Stimulated activated naive CD4-positive, alpha-beta T cell treated with Interleukin-2 at 50 U/mL for 16 hours (primary cell): Measurements from ENCODE around the gene SLC30A1.
A peak's percentile ranks its signal among the peaks of the same experiment; 100 is the strongest.
"Not testable (repeated sequence)": the region's sequence is repeated elsewhere in the genome, so short reads cannot be mapped to it uniquely, and the experiment has no call there.

Source experiments
- DNase-seq: peaks from one replicate; lab custom pipeline; 2025; lab: John Stamatoyannopoulos, UW

SLC30A1 gene

DNA sequence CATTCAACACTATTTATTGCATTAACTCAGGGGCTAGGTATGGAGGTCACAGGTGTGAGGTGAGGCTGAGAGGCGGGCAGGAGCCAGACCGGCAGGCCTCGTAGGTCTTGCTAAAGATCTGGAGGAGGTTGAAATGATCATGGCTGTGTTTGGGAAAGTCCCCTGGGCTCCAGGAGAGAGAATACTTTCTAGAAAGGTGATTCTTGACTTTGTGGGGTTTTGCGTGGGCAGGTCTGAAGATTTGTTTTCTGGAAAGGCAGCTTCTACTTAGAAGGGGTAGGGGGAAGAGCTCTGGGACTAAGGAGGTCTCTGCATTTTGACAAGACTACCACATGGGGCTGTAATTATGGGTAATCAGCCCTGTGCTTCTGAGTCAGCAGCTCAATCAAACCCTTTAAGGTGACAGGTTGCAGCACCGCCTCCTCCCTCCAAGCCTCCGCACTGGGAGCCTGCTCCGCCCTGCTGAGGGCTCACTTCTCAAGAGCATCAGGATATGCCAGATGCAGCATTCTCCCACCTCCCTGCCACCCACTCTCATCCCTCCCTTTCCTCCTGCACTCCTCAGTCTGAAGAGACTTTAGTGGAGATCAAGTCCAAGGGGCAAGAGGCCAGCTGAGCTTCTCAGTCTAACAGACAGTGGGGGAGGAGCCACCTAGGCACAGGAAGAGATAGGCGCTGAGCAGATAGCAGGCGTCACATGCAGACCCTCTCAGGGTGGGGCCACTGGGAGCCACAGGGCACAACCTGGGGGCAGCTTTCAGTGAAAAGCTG is 30.5 kb downstream of the SLC30A1 start:
- DNase-seq: peak; percentile 15

DNA sequence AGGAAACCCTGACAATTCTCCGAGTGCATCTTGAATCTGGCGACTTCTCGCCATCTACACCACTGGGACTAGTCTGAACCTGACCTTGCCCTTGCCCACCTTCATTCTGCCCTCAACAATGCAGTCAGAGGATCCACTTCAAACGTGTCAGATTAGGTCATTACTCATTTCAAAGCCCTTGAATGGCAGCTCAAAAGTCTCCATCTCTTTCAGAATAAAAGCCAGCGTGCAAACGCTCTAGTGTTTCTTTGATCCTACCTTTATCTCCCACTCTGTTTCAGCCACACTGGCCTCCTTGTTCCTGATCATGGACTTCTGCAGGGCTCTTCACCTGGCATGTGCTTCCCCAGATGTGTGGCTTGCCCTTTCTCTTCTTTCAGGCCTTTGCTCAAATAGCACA is 31.3 kb downstream of the SLC30A1 start:
- no peak for DNase-seq

DNA sequence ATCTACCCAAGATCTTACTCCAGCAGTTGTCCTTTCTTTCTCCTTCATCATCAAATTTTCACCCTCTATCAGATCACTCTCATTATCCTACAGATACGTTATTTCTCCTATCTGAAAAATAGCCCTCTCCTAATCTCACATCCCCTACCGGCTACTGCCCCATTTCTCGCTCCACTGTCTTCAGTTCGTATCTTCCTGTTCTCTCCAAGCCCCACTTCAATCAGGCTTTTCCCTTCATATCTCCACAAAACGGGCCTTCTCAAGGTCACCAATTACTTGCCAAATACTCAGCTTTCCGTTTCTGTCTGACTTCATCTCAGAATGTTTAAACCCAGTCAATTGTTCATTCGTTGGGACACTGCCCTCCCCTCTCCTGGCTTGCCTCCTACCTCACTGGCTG is 32.4 kb downstream of the SLC30A1 start:
- DNase-seq: no peak

DNA sequence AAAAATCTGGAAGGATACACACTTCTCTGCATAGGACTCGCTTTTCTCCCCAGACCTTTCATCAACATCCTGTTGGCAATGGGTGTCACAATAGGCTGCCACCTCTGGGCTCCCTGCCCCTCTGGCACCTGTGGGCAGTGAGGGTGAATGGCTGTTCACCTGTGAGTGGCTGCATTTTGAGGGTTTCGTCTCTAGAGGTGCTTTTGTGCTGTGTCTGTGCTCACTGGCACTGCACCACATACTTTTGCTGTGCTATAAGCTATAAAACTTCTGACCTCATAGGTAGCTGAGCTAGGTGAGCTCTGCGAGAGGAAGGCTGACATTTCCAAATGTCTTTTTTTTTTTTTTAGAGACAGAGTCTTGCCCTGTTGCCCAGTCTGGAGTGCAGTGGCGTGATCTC is 35.9 kb downstream of the SLC30A1 start:
- DNase-seq: no peak

DNA sequence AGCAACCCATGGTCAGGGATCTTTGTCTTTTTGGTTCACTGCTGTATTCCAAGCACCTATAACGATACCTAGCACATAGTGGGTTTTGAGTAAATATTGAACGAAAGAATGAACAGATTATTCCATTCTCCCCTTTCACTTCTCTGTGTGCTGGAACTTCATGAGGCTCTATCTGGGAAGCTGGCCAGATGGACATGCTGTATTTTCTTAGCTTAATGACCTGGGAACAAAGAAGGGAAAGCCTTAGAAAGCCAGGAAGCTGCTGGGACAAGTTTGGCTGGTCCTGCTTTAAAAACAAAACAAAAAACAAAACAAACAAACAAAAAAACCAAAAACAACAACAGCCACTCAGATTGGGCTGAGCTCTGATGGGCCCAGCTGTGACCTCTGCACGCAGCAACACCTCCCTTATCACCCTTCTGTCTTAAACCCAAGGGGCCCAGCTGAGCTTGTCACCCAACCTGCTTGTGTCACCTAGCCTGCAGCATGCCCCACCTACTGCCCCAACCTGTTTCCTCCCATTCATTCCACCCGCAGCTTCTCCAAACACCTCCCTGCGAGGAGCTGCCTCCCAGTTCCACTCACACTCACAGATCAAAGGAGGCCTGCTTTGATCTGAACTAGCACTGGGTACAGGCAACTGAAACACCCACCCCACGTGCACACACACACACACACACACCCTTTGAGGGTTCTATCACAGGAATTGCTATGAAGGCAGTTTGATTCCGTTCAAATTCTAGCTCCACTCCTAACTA is 37.1 kb downstream of the SLC30A1 start:
- no peak for DNase-seq

DNA sequence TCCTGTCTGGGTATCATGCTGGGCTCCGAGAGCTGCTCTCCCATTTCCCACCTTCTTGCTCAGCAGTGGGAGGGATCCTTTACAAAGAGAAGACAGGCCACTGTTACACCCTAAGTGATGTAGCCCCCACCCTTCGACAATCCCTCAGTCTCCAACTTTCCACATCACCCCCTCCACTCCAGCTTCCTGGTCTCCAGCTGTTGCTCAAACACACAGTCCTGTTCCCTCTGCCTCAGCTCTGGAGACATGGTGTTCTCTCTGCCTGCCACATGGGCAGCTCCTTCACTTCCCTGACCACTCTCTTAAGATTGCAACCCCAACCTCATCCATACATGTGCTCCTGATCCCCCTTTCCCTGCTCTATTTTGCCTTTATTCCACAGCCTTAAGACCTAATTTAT is 37.7 kb downstream of the SLC30A1 start:
- DNase-seq: no peak

DNA sequence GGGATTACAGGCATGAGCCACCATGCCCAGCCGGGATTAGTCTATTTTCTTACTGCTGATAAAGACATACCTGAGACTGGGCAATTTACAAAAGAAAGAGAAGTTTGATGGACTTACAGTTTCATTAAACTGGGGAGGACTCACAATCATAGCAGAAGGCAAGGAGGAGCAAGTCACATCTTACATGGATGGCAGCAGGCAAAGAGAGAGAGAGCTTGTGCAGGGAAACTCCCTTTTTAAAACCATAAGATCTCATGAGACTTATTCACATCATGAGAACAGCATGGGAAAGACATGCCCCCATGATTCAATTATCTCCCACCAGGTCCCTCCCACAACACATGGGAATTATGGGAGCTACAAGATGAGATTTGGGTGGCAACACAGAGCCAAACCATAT is 38.1 kb downstream of the SLC30A1 start:
- not testable (repeated sequence) for DNase-seq

DNA sequence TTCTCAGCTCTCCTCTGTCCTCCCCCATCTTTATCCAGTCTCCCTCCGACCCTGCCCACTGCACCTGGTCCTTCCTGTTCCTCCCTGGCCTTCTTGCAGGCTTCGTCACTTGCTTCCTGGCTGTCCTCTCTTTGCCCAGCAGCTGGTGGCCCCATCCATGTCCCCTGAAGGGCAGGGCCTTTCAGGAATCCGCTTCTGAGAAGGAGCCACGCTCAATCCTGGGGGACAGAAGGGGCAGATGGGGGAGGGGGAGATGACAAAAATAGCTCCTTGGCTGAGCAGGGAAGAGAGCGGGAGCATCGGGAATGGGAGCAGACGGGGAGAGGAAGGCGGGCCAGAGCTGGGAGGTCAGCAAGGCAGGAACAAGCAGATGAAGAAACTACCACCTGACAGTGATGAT is 40.7 kb downstream of the SLC30A1 start:
- DNase-seq: no peak

DNA sequence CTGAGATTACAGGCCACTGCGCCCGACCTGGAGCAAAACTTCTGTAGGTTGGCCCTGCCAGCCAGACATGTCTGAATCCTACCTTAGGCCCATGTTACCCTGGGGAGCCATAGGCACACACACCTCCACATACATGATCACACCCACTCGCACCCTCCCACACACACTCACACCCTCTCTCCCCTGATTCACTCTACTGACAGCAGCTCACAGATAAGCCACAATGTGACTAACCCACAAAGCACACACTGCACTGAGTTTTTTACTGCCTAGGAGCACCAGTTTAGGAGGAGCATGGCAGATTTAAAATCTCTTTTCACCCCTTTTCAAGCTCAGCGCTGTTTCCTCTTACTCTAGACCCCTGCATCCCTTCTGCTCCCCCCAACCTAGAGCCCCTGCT is 41.7 kb downstream of the SLC30A1 start:
- no peak for DNase-seq

DNA sequence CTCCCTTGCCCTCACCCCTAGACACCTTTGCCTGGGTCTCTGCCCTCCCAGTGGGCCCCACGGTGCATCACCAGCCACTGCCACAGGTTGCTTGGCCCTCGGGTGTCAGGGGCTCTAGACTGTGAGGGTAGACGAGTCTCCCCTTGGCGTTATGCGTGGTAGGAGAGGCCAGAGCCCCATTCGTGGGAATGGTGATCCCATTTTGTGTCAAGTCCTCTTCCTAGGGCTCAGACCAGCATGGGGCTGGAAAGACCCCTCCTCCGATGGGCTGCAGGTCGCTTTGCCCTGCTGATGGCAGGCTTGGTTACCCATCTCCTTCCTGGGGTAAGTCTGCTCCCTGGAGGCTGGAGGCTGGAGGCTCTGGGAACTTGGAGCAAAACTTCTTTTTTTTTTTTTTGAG is 42.4 kb downstream of the SLC30A1 start:
- DNase-seq: no peak

DNA sequence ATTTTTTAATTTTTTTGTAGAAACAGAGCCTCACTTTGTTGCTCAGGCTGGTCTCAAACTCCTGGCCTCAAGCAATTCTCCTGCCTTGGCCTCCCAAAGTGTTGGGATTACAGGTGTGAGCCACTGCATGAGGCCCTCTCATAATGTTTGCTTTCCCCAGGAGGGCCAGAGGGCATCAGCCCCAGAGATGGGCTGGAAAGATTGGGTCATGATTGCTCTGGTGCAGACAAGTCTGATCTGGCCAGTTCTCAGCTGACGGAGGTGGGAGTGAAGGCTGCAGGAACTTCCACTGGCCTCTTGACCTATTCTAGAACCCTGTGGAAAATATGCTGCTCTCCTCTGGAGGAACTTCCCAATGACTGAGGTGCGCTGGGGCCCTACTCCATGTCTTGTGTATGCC is 43.6 kb downstream of the SLC30A1 start:
- no peak for DNase-seq

DNA sequence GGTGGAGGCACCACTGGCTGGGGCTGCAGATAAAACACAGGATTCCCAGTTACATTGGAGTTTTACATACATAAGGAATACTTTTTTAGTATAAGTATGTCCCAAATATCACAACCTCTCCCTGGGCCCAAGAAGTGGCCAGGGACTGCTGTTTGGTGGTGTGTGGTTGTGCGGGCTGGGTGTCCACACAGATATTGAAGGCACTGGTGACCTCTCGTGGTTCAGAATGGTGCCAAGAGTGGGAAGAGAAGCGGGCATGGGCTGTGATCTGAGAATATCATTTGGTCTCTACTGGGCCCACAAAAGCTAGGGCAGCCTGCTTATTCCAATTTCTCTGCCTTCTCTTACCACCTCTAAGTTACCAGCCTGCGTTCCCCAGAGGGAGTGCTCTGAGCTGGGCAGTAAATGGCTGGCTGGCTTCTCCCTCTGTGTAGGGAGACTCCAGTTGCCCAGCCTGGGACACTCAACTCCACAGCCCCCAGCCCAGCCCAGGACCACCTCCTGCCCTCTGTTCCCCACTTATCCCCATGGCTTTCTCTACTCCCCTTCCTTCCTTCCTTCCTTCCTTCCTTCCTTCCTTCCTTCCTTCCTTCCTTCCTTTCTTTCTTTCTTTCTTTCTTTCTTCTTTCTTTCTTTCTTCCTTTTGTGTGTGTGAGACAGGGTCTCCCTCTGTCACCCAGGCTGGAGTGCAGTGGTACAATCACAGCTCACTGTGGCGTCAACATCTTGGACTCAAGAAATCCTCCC is 44.2 kb downstream of the SLC30A1 start:
- DNase-seq: no peak

DNA sequence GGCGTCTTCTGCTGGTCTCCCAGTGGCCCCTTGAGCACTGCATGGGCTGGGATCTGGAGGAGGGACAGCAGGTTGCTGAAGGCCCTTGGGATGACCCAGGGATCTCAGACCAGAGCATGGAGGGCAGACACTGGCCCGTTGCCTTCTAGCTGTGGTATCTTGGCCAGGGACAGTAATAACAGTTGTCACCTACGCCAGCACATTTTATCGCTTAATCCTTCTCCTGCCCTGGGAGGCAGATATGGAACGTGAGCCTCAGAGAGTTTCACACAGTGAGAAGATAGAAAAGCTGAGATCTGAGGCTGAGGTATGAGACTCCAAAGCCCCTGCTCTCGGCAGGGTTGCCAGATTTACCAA is 46.9 kb downstream of the SLC30A1 start:
- DNase-seq: no peak

DNA sequence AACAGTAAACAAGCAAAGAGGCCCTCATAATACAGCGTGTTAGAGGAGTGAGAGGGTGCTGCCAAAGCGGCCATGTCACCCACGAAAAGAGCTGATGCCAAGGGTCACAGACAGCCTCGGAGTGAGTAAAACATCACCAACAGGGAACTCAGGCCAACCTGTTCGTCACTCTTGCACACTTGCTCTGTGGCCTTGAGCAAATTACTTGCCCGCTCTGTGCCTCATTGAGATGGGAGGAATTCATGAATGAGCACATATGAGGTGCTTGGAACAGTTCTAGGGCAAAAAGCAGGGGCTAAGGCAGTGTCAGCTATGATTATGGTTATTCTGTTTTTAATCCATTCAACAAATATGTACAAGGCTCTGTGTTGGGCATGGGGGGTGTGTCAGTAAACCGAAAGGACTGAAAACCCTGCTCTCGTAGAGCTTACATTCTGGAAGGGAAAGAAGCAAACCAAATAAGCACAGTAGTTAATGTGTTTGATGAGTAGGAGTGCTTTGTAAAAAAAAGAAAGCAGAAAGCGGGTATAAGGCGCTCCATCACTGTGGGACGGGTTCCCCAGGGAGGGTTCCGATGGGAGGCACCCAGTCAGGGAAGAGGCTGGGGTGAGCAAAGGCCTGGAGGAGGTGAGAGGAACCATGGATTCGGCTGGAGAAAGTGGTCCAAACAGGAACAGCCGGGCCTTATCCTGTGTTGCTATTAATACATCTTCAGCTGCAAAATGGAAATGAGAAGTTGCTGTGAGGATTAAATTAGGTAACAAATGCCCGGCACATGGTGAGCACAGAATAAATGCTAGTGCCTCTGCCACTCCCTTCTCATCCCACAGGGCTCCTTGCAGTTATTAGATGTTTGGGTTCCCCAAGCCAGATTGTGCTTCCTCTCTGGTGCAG is 47.5 kb downstream of the SLC30A1 start:
- DNase-seq: no peak

DNA sequence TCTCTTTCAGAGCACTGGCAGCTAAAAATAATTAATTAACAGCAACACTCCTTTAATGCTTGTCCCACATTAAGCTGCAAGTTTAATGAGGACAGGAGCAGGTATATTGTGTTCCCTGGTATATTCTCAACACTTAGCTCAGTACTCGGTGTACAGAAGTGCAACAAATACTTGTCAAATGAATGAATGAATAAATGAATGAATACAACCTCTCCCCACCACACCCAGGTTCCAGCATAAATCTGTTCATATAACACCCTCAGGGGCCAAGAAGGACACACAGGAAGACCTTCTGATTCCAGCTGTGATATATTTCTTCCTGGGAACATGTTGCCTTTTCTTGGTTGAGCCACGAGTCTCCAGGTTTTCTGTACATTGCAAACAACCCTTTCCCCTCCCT is 48.9 kb downstream of the SLC30A1 start:
- no peak for DNase-seq

DNA sequence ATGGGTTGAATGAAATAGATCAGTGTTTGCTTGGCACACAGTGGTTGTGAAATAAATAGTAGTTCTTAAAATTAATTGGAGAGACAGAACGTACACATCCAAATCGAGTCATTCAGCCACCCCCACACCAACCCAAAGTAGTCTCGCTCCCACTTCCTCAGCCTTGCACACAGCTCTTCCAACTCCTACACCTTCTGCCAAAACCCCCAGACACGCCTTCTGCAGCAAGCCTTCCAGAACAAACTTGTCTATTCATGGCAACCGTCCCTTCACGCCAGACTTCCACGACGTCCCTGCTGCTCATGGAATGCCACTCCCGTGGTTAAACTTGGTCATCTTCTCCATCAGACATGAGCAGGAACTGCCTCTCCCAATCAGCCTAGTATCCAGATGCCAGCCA is 49.5 kb downstream of the SLC30A1 start:
- no peak for DNase-seq

DNA sequence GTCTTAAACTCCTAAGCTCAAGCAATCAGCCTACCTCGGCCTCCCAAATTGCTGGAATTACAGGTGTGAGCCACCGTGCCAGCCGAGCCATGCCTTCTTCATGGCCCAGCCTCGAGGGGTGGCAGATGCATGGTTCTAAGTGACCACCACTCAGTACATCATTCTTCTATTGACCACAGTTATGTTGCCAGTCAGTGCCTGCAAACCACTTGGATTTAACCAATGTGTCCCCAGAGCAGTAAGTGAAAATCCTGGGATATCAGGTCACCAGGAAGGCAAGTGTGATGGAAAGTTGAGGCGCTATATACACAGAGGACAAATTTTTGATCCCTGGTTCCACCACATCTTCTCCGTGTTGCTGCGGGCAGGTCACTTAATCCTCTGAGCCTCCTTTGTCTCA is 50.0 kb downstream of the SLC30A1 start:
- no peak for DNase-seq

DNA sequence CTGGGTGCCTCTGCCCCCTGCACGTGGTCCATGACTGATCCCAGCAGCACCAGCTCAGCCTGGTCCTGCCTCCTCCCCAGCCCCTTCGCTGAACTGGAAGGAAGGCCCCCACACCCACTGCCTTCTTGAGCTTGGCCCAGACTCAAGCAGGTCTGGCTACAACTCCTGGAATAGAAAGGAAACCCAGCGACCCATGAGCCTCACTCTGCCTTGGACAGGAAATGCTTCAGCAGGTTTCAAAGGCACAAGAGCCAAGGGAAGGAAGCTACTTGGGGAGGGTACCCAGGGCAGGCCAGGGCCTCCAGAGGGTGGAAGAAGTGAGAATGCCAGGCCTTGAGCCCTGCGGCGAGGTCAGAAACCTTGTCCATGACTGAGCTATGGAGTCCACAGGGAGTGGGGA is 51.1 kb downstream of the SLC30A1 start:
- DNase-seq: no peak

DNA sequence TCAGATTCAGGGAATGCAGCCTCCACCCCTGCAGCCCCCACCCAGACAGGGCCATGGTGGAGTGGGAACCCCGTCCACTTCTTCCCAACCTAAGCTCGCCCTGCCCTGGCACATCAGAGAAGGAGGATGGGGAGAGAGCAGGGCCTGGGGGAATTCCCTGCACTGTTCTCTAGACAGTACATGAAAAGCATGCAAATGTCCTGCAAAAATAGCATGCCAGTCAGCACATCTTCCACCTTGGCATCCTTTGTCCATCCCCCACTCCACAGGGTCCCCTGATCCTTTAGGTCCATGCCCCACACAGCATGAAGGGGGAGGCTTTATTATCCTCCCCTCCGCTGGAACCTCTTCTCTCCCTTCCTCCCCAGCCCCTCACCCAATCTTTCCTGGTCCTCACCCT is 52.0 kb downstream of the SLC30A1 start:
- no peak for DNase-seq

DNA sequence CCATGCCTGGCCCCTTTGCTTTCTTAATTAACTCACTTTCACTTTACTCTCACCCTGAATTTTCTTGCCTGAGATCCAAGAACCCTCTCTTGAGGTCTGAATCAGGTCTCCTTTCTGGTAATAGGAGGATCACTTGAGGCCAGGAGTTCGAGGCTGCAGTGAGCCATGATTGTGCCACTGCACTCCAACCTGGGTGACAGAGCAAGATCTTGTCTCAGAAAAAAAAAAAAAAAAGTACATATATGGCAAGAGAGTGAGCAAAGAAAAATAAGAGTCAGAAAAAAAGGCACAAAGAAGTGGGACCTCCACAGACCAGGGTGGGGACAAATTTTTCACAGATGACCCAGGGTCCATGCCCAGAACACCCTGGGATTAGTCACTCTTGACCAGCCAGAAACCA is 52.9 kb downstream of the SLC30A1 start:
- no peak for DNase-seq

DNA sequence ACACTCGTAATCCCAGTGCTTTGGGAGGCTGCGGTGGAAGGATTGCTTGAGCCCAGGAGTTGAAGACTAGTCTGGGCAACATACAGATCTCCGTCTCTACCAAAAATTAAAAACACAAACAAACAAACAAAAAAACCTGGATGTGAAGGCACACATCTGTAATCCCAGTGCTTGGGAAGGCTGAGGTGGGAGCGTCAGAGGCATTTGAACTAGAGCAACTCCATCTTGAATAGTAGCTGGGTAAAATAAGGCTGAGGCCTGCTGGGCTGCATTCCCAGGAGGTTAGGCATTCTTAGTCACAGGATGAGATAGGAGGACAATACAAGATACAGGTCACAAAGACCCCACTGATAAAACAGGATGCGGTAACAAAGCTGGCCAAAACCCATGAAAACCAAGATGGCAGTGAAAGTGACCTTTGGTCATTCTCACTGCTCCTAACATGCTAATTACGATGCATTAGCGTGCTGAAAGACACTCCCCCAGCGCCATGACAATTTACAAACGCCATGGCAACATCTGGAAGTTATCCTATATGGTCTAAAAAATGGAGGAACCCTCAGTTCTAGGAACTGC is 53.8 kb downstream of the SLC30A1 start:
- no peak for DNase-seq

DNA sequence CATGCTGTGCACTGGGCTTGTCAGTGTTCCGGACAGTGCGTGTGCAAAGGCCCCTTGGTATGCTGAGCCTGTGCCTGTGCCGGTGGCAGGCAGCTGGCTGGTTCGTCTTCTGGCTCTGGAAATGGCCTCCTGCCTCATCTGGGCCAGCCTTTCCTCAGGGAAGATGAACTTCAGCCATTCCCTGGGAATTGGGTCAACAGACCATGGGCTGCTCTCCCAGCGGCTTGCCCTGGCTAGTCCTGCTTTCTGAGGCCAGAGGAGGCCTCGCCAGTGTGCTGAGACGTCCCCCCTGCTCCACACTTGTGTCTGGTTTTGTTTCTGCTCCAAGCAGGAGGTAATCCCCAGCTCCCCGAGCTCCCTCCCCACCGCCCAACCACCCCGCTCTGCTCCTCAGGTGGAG is 54.4 kb downstream of the SLC30A1 start:
- no peak for DNase-seq
